GM12891 (cell line): ENCODE results near the gene PFN3.

Source experiments
- PAX5 ChIP-seq: IDR thresholded peaks from 2 replicates; pipeline ENCODE4 v1.6.1; 2011; ENCODE audit warnings: low read length, moderate library complexity, mild to moderate bottlenecking; ENCODE audit not compliant: insufficient read depth, severe bottlenecking
- POLR2A ChIP-seq: IDR thresholded peaks from 2 replicates; pipeline ENCODE4 v1.6.1; 2011; ENCODE audit warnings: low read depth, low read length, control low read depth
- POLR2AphosphoS5 ChIP-seq: IDR thresholded peaks from 2 replicates; pipeline ENCODE4 v1.6.1; 2011; ENCODE audit warnings: low read depth, low read length, control low read depth
- TAF1 ChIP-seq: IDR thresholded peaks from 2 replicates; pipeline ENCODE4 v1.6.1; 2011; ENCODE audit warnings: low read depth, low read length, control low read depth

GRCh38 chr5:177428574-177429217 lies 28.2 kb upstream of the PFN3 start:
- no peak for TF ChIP-seq POLR2AphosphoS5
- no peak; the same call in 1 of the 2 replicates for TF ChIP-seq POLR2A
- no peak for TF ChIP-seq PAX5
- no peak for TF ChIP-seq TAF1
